IPS DF 4.7 (cell line): ENCODE results near the gene PHIP.

ENCODE experiments used
- DNase-seq: peaks from one replicate; pipeline ENCODE4 v3.0.0-alpha.2; 2013; ENCODE audit warnings: low spot score; ENCODE audit errors: extremely low read depth

PHIP gene

DNA sequence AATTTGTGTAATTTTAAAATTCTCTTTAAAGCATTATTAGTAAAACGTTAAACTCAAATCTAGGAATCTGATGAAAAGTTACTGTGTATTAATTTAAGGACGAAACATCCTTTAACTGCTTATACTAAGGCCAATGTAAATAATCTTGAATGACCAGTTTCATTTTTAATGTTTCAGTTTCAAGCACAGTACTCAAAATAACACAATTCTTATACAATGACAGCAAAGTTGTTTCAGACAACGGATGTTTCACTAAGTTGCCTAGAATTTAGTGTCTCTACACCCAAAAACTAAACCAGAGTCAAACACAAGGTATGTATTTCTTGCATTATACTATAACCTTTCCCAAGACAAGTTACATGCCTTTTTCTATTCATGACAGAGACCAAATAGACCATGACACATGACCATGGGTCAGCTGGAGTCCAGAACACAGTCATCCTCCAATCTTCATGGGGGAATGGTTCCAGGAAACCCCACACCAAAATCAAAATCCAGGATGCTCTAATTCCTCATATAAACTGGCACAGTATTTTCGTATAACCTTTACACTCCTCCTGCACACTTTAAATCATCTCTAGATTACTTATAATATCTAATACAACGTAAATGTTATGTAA lies 7.7 kb downstream of the PHIP start:
- DNase-seq, result no peak

DNA sequence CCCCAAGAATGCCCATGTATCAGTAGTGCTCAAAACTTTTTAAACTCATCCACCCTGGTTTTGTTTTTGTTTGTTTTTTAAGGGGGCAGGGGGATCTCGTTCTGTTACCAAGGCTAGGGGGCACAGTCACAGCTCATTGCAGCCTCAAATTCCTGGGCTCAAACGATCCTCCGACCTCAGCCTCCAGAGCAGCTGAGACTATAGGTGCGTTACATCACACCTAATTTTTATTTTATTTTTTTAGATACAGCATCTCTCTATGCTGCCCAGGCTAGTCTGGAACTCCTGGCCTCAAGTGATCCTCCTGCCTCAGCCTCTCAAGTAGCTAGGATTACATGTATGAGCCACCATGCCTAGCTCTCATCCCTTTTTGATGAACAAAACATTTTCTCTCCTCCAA lies 11.2 kb downstream of the PHIP start:
- DNase-seq, result no peak

DNA sequence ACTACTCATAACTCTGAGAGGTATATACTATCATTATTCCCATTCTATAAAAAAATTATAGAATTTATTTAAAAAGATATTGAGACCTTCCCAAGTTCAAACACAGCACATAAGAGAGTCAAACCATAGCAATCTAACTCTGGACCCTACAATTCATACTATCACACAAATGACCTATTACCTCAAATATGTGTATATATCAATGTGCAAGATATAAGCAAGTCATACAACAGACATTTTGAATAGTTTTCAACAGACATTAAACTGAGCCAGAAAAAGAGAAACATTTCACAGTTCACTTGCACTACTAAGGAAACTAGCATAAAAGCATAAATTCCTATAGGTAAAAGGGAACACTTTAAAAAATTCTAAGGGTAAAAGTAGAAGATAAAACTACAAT lies 11.7 kb downstream of the PHIP start:
- DNase-seq, result no peak

DNA sequence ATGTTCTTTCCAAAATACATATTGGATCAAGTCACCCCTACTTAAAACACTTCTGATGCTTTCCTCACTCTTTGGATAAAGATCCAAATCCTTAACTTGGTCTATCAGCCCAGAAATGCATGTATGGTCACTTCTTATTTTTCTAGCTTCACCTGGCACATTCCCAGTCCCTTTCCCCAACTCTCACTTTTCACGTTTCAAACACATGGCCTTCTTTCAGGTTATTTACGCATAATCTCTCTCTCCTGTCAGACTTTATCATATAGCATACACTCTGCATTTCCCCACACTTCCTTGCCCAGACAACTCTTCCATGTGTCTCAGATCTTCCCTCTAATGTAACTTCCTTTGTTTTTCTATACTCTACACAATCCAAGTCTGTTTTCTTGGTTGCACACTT lies 12.8 kb downstream of the PHIP start:
- no peak for DNase-seq

DNA sequence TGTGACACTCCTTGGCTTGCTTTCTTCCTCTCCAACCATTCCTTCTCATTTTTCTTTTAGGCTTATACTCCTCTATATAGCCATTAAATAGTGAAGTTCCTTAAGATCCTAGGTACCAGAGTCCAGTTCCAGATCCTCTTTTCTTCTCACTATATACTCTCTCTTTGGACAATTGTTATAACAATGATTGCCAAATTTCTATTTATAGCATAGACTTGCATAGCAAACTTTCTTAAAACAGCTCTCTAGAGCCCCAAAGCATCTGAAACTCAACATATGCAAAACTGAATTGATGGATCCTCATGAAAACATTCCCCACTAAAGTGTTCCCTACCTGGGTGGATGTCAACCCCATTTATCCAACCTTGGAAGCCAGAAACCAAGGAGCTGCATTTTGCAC lies 13.4 kb downstream of the PHIP start:
- DNase-seq, result no peak

- DNase-seq, result no peak
Observed at GRCh38 chr6:79062708-79063107, 15.3 kb downstream of the PHIP start.

DNA sequence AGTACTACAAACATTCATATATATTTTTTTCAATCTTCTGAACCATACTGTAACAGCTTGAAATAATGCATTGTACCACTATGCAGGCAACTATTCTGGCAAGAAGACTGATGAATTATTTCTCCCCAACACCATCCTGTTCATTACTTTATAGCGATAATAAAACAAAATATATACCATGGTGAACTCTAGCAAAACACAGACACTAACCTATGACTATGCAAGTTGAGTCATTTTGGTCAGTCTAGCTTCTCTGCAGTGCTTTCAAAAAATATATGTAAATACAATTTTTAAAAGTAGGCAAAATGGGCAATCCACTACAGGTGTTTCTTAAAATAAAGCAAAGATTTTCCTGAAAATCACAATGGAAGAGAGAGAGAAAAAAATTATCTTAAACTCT lies 20.3 kb downstream of the PHIP start:
- DNase-seq, result no peak

DNA sequence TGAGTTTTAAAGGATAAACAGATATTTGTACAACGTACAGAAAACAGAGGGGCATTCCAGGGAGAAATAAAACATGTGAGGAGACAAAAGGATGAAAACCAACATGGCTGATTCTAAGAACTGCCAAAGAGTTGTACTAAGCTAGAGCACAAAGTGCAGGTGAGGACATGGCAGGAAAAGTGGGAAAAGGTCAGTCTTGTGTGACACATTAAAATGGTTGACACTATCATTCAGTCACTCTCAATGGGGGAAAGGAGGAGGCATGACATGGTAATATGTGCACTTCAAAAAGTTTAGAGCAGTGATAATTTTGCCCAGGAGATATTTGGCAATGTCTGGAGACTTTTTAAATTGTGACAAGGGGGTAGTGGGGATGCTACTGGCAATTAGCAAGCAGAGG lies 21.8 kb downstream of the PHIP start:
- no peak for DNase-seq

GRCh38 chr6:79048611-79049010 lies 29.4 kb downstream of the PHIP start:
- DNase-seq, result peak; percentile 16

DNA sequence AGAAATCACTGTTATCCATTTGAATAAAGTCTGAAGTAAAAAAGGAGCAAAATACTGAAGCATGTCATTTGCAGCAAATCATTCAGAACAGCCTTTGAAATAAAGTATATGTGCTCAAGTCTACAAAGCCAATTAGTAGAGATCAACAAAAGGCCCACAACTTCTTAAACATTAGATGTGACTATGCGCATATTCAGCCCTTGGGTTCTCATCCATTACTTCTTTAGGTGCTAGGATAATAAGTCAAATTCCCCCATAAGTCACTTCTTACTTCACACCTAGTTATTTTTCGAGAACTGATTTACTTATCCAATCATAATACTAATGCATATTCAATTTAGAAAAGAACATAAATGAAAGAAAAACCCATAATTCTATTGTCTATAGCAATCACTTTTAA lies 31.0 kb downstream of the PHIP start:
- DNase-seq, result no peak

DNA sequence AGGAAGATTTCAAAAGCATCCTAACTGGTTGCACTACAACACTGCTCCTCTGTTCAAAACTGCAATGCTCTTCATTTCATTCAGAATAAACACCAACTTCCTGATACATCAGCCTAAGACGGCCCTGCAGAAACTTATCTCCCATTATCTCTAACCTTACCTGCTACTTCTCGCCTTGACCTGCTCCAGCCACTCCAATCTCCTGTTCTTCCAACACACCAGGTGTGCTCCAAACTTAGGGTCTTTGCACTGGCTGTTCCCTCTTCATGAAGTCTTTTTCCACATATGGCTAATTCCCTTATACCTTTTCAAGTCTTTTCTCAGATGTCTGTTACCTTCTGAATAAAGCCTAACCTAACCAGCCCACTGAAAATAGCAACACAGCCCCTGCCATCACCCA lies 32.1 kb downstream of the PHIP start:
- DNase-seq, result no peak

DNA sequence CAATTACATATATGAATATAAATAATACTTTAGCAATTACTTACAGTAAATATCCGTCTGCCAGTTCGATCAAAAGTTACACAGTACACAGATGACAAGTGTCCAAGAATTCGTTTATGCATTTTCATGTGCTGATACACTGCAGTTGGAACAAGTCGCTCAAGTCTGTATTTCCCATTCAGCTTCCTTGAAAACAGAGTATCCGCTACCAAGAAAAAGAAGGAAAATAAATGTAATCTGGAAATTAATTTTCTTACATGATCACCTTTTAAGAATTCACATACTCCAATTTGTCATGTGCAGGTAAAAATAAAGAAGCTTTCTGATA lies 35.3 kb downstream of the PHIP start:
- no peak for DNase-seq

- no peak for DNase-seq
Observed at GRCh38 chr6:79042088-79042798, 35.8 kb downstream of the PHIP start.

DNA sequence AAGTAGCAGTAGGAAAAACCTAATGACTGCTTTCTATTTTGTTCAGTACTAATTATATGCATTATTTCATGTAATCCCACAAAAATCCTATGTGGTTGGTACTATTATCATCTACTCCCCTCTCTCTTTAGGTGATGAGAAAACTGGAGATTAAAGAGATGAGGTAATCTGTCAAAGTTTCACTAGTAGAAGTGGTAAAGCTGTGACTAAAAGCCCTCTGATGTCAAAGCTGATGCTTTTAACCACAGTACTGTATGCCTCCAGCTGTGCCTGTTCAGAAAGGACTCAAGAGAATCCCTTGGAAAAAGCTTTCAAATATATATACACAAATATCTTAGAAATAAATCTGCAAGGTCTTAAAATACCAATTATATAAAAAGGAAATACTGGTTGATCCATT lies 38.0 kb downstream of the PHIP start:
- DNase-seq, result no peak

- DNase-seq, result no peak
Observed at GRCh38 chr6:79038061-79038460, 40.0 kb downstream of the PHIP start.

- DNase-seq, result no peak
Observed at GRCh38 chr6:79034865-79035264, 43.2 kb downstream of the PHIP start.

DNA sequence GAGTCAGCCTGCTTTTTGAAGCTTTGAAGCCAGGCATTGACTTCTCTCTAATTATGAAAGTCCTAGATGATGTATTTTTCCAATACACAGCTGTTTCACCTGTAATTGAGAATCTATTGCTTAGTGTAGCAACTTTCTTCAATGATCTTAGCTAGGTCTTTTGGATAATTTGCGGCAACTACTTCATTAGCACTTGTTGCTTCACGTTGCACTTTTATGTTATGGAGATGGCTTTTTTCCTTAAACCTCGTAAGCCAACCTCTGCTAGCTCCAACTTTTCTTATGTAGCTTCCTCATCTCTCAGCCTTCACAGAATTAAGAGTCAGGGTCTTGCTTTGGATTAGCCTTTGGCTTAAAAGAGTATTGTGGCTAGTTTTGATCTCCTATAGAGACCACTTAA lies 44.8 kb downstream of the PHIP start:
- no peak for DNase-seq

- no peak for DNase-seq
Observed at GRCh38 chr6:79031821-79032590, 46.0 kb downstream of the PHIP start.

DNA sequence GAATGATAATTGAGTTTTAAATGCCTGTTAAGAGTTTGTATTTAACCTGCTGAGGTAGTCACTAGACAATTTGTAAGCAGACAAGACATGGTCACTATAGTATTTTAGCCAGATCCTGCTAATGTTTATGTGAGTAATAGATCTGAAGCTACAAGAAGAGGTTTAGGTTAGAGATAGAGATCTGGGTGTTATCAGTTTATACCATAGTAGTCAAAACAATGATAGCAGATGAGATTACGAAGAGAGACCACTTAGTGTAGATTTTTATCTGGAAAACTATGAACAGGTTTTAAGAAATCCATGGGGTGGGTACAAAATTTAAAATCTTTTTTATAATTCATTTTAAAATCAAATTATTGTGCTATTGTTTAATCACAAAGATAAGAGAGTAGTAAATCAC lies 47.5 kb downstream of the PHIP start:
- no peak for DNase-seq

- no peak for DNase-seq
Observed at GRCh38 chr6:79030023-79030422, 48.0 kb downstream of the PHIP start.

DNA sequence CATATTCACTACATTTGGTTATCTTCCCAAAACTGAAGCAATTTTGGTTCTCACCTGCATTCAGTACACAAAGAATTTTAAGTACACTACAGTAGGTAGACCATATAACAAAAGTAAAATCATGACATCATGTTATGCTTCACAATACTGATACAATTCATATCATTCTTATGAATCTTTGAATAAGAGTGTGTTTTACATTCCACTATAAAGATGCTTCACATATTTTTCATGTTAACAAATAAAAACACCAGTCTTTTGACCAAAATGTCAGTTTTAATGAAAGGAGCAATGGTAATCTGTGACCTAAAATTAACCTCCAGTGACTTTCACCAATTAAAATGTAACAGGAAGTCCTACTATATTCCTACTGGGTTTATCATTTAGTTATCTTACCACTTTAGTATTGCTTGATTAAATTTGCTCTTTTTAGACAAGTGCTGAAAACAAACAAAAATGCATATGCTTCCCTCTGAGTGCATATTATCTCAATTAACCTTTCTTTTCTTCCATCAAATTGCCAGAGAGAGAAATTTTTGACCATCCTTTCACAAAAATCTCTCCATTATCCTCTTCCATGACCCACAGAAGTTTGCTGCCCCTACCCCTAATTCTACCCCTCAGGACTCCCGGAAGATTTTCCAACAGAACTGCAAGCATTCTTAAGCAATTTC lies 49.3 kb downstream of the PHIP start:
- DNase-seq, result no peak

GRCh38 chr6:79011940-79012339 lies 66.1 kb downstream of the PHIP start:
- no peak for DNase-seq
